Esophagus (tissue), 2 donors: Measurements from ENCODE around the gene SLC25A13. TPM values are rescaled to one million over a fixed set of nuclear protein-coding genes. Genes with fewer than 3 reads are reported as not detected.

Experiments used
- H3K27ac ChIP-seq, 2 donors: one replicate each; pipeline ENCODE4 v1.5.1; 2013; ENCODE audit warnings: low read depth in 2 of 2, mild to moderate bottlenecking in 2 of 2, inconsistent platforms in 1 of 2, low read length in 1 of 2, moderate library complexity in 1 of 2
- H3K27me3 ChIP-seq, 2 donors: one replicate each; pipeline ENCODE4 v1.6.1; 2013; ENCODE audit warnings: low read length in 2 of 2, control low read depth in 1 of 2, mild to moderate bottlenecking in 1 of 2; ENCODE audit not compliant: insufficient read depth in 2 of 2, control insufficient read depth in 1 of 2
- H3K36me3 ChIP-seq, 2 donors: one replicate each; pipeline ENCODE4 v1.6.1; 2013; ENCODE audit warnings: low read length in 1 of 2; ENCODE audit not compliant: control insufficient read depth in 2 of 2, insufficient read depth in 2 of 2
- H3K4me1 ChIP-seq, 2 donors: one replicate each; pipeline ENCODE4 v1.6.1; 2013; ENCODE audit warnings: low read length in 1 of 2; ENCODE audit not compliant: control insufficient read depth in 2 of 2, insufficient read depth in 2 of 2
- H3K4me3 ChIP-seq, 2 donors: one replicate each; pipeline ENCODE4 v1.5.1; 2013; ENCODE audit warnings: low read length in 2 of 2, mild to moderate bottlenecking in 2 of 2, low read depth in 1 of 2, moderate library complexity in 1 of 2
- H3K9me3 ChIP-seq, 2 donors: one replicate each; pipeline ENCODE4 v1.6.1; 2013; ENCODE audit warnings: mild to moderate bottlenecking in 2 of 2, low read depth in 1 of 2, low read length in 1 of 2, moderate library complexity in 1 of 2; ENCODE audit not compliant: control insufficient read depth in 2 of 2, insufficient read depth in 1 of 2
- WGBS, 2 donors: extraction: QIAGEN DNeasy Blood & Tissue Kit; methylation state at CpG; one replicate each; pipeline ENCODE4 v1.1.7; 2013; 5-methylcytosine and 5-hydroxymethylcytosine counted together
- polyA plus RNA-seq, 2 donors: library from polyadenylated mRNA; stranded (reverse); fragments of 200-250 nt; gene quantifications; one replicate each; pipeline ENCODE4 v1.2.3, GENCODE V29; 2013
- donor health status: healthy with polysubstance abuse.
- donor health status: Bipolar disorder and iron deficiency.

The SLC25A13 gene
- polyA plus RNA-seq, 2 donors: 4.8 to 10.0 TPM

DNA sequence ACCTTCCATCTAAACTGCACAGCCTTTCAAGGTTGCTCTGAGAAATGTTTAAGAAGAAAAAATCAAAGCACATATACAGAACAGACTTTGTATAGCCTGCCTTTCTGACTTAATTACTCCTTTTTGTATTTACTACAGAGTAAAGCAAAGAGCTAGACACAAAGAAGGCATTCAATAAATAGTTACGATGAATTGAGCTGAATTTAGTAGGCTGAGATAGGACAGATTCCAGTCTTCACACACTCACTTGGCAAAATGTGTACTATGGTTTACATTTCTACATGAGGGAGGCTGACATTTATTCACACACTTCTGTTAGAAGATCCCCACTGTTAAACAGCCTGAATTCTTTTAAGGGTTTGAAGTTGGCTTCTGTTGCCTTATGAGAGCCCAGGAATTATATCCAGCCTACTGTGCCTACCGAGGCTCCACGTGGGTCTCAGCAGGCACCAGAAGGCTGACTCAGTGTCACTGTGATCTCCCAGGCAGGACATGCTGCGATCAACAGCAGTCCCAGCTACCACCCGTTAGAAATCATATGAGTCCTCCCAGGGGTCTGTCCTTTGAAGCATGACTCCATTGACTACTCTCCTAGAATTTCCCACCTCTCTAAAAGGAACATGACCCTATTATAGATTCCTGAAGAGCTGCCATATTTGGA is 24.5 kb upstream of the SLC25A13 start:
- Histone ChIP-seq H3K27ac (no peak overlapping the region), H3K4me3 (no peak overlapping the region), H3K27me3 (no peaks in the 10 kb centered on the region), H3K9me3 (no peaks in the 10 kb centered on the region), H3K4me1 (no peaks in the 10 kb centered on the region), H3K36me3 (no peaks in the 10 kb centered on the region)
- WGBS, 2 donors: 48 to 52% methylated on average over 5 of the region's 5 CpGs

DNA sequence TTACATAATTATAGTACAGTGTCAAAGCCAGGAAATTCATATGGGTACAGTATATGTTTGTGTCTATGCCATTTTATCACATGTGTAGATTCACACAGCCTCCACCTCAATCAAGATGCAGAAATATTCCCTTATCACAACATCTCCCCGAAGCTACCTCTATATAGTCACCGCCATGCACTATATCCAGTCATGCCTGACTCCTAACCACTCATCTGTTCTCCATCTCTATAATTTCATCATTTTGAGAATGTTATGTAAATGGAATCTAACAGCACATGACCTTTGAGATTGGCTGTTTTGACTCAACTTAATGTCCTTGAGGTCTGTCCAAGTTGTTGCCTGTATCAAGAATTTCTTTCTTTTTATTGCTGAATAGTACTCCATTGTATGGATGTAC is 22.3 kb upstream of the SLC25A13 start:
- H3K4me1 ChIP-seq: no peaks in the 10 kb centered on the region
- no peak overlapping the region for H3K27ac ChIP-seq
- no peaks in the 10 kb centered on the region for H3K36me3 ChIP-seq
- no peaks in the 10 kb centered on the region for H3K9me3 ChIP-seq
- H3K27me3 ChIP-seq: no peaks in the 10 kb centered on the region
- no peak overlapping the region for H3K4me3 ChIP-seq
- 91 to 95% methylated on average over 2 of the region's 2 CpGs for WGBS, 2 donors

DNA sequence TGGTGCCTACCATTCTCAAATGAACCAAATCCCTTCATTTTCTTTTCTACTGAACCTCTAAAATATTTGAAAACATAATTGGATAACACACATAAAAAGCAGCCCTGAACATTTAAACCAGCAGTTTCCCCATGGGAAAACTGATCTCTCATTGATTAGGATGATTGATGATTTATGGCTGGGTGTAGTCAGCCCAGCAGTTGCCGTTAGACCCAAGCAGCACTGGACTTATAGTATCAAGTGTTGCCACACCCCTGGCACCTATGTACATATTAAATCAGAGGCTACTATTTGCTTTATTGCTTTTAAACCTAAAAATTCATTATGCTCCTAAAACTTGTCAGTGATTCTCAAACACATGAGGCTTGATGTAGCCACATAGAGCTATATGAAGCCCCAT is 20.2 kb upstream of the SLC25A13 start:
- H3K27ac ChIP-seq: no peak overlapping the region
- no peaks in the 10 kb centered on the region for H3K36me3 ChIP-seq
- no peaks in the 10 kb centered on the region for H3K27me3 ChIP-seq
- 38% methylated on average over 1 of the region's 1 CpG for WGBS, 2 donors
- H3K9me3 ChIP-seq: no peaks in the 10 kb centered on the region
- H3K4me3 ChIP-seq: no peak overlapping the region
- H3K4me1 ChIP-seq: no peaks in the 10 kb centered on the region

DNA sequence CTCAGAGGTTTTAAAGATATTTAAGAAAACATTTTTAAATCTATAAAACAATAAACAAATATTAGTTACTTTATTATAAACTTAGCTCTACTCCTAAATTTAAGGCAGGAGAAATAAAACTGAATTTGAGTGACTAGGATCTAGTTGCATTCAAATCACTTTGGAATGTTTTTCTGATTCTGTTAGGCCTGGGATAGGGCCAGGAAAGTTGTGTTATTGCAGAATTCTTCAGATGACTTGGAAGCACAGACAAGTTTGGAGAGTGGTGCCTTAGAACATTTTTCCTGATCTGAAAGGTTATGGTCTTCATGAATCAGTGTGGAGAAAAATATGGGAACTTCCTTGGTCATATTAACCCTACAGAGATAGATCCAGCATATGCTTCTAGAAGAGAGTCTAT is 15.6 kb upstream of the SLC25A13 start:
- H3K27me3 ChIP-seq: no peaks in the 10 kb centered on the region
- H3K27ac ChIP-seq: no peak overlapping the region
- no peaks in the 10 kb centered on the region for H3K9me3 ChIP-seq
- no peak overlapping the region for H3K4me3 ChIP-seq
- no peaks in the 10 kb centered on the region for H3K4me1 ChIP-seq
- no peaks in the 10 kb centered on the region for H3K36me3 ChIP-seq

DNA sequence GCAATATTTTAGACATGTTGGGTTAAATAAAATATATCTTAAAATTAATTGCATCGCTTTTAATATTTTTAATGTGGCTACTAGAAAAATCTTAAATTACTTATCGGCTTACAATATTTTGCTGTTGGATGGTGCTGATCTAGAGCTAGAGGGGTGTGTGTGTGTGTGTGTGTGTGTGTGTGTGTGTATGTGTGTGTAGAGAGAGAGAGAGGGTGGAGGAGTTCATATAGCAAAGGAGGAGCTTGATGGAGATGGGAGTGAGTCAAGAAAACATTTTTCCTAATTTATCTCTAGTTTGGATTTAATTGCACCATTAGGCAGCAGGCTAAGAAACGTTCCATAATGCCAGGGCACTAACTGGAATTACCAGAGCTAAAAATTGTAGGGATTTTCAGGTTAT is 10.4 kb upstream of the SLC25A13 start:
- Histone ChIP-seq H3K4me3 (no peak overlapping the region), H3K27me3 (no peaks in the 10 kb centered on the region), H3K4me1 (no peaks in the 10 kb centered on the region), H3K36me3 (no peaks in the 10 kb centered on the region), H3K27ac (no peak overlapping the region), H3K9me3 (no peaks in the 10 kb centered on the region)
- 78 to 80% methylated on average over 3 of the region's 3 CpGs for WGBS, 2 donors

DNA sequence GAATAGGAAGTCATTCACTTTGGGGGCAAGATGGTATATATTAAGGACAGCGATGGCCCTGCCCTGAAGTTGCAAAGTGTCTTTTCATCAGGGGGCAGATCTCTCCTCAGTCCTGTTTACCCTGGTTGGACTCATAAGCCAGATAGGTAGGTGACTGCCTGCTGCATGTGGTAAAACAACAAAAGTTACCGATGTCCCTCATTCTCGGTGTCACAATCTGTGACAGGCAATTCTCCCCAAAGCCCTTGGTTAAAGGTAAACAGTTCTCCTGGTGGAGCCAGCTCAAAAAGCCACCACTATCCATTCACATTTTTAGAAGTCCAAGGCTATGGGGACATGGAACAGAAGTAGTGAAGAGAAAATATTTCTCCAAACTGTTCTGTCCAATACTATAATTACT is 9.9 kb upstream of the SLC25A13 start:
- Histone ChIP-seq H3K36me3 (no peaks in the 10 kb centered on the region), H3K27ac (no peak overlapping the region), H3K4me3 (no peak overlapping the region), H3K4me1 (no peaks in the 10 kb centered on the region), H3K9me3 (no peaks in the 10 kb centered on the region), H3K27me3 (no peaks in the 10 kb centered on the region)
- 95 to 96% methylated on average over 3 of the region's 3 CpGs for WGBS, 2 donors

DNA sequence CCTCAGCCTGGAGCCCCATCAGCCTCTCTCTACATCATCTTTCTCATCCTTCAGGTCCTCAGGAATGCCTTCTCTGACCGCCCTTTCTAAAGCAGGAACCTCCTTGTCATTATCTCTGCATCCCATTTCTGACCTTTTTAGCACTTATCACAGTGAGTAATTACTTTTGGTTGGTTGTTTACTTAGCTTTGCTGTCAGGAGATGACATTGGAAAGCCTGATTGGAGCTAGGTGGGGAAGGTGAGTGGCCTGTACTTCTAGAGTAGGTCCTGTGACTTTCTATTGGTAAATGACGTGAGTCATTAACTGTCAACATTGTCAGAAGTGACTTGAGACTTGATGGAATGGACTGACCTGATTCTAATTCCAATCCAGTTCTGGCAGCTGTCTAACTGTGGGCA is 9.3 kb upstream of the SLC25A13 start:
- Histone ChIP-seq H3K4me1 (no peaks in the 10 kb centered on the region), H3K27ac (no peak overlapping the region), H3K9me3 (no peaks in the 10 kb centered on the region), H3K27me3 (no peaks in the 10 kb centered on the region), H3K36me3 (no peaks in the 10 kb centered on the region), H3K4me3 (no peak overlapping the region)
- 88% methylated on average over 2 of the region's 2 CpGs for WGBS, 2 donors

DNA sequence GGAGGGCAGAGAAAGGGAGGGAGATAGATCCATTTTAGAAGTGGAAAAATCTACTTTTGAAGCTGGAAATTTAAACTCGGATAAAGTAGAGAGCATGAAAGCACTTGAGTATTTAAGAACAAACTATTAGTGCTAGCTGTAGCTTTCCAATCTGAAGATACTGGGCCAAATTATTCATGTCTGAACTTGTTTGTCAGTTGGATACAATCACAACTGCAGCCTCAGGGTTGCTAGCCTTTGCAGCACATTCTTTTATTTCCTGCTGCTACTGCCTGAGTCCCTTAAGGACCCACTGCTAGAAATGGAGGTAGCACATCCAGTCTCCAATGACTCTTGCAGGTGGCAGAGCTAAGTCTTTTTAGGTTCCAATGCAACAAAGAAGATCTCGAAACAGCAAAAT is 8.3 kb upstream of the SLC25A13 start:
- Histone ChIP-seq H3K27me3 (no peaks in the 10 kb centered on the region), H3K9me3 (no peaks in the 10 kb centered on the region), H3K36me3 (no peaks in the 10 kb centered on the region), H3K4me1 (no peaks in the 10 kb centered on the region), H3K27ac (no peak overlapping the region), H3K4me3 (no peak overlapping the region)
- WGBS, 2 donors: 47 to 67% methylated on average over 2 of the region's 2 CpGs

DNA sequence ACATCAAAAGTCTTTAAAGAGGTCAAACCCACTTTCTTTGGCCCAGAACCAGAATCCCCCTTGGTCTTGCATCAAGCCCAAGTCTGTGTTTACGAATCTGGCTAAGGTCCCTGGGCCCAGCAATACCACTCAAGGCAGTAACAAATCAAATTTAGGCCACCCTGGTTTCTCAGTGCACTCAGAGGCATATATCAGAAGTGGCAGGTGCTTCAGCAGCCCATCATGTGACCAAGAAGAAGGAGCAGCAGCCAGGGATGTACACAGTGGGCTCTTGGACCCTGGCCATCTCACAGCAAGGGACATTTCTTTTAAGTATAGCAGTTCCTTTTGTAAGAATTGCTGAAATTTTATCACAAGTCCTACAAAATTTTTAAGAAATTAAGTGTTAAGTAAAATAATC is 7.3 kb upstream of the SLC25A13 start:
- no peaks in the 10 kb centered on the region for H3K27me3 ChIP-seq
- no peaks in the 10 kb centered on the region for H3K9me3 ChIP-seq
- WGBS, 2 donors: 79 to 92% methylated on average over 1 of the region's 1 CpG
- H3K36me3 ChIP-seq: no peaks in the 10 kb centered on the region
- no peak overlapping the region for H3K4me3 ChIP-seq
- H3K27ac ChIP-seq: no peak overlapping the region
- H3K4me1 ChIP-seq: no peaks in the 10 kb centered on the region

DNA sequence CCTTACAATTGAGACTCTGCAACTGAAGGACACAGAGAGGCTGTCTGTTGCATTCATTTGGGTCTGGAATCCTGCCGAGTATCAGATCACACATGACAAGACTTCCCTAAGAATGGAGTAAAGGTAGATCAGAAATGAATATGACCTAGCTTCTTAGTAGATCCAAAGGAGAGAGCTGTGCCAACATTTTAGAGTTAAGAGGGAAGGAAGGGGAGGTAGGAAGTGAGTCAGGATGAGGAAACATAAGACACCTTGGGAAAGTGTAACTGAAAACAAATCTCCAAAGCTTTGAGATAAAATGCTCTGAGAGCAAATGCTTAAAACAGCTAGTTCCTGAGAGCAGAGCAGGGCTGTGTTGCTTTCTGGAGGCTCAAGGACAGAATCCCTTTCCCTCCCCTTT is 6.1 kb upstream of the SLC25A13 start:
- Histone ChIP-seq H3K4me1 (no peaks in the 10 kb centered on the region), H3K27ac (no peak overlapping the region), H3K27me3 (no peaks in the 10 kb centered on the region), H3K36me3 (no peaks in the 10 kb centered on the region), H3K4me3 (no peak overlapping the region), H3K9me3 (no peaks in the 10 kb centered on the region)
- WGBS, 2 donors: 60 to 68% methylated on average over 1 of the region's 1 CpG
